ENCODE measurements around the gene ANKS6. TPM values are rescaled to one million over a fixed set of nuclear protein-coding genes. Genes with fewer than 3 reads are reported as not detected.
A peak's percentile ranks its signal among the peaks of the same experiment; 100 is the strongest.

The ANKS6 gene
- total RNA-seq, 3 donors from 2014 or later, result 5.6 to 23.3 (median 17.3) TPM

DNA sequence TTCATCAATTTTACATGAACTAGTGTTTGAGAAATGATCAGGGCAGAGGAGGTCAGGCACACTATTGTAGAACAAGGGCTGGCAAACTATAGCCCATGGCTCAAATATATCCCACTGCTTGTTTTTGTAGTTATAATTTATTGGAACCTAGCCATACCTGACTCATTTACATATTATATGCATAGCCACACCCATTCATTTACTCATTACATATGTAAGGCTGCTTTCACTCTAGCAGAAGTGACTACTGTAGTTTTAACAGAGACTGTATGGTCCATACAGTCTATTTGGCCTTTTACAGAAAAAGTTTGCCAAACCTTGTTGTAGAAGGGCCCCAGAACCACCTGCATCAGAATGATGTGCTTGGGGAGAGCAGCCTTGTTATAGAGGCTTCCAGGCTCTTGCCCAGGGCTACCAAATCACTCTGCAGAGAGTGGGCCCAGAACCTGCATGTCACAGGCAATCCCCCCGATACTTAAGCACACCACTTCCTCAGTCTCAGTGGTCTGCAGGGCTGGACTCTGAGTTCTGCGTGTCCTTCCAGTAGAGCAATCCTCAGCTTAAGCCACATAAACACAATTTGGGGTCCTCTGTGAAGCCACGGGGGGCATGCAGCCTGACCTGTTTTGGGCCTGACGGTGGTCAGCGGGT lies 6.7 kb downstream of the ANKS6 start:
- no peaks in the 10 kb centered on the region for H3K36me3 ChIP-seq
- no peak overlapping the region for H3K27ac ChIP-seq
- no peak for DNase-seq (ENCODE audit: low spot score in 2 of 2)
- TF ChIP-seq POLR2AphosphoS5 (IDR thresholded peaks at IDR 0.05), result no peak
- no peak for TF ChIP-seq CTCF (IDR thresholded peaks at IDR 0.05)
- TF ChIP-seq POLR2A (IDR thresholded peaks at IDR 0.05), result no peak
- H3K27me3 ChIP-seq, result no peaks in the 10 kb centered on the region
- H3K4me3 ChIP-seq, result no peak overlapping the region
- intact Hi-C loops (cut with DNase I; ENCODE audit: low total_unique reads), result no loop called here
- no peaks in the 10 kb centered on the region for H3K9me3 ChIP-seq
- no peaks in the 10 kb centered on the region for H3K4me1 ChIP-seq

DNA sequence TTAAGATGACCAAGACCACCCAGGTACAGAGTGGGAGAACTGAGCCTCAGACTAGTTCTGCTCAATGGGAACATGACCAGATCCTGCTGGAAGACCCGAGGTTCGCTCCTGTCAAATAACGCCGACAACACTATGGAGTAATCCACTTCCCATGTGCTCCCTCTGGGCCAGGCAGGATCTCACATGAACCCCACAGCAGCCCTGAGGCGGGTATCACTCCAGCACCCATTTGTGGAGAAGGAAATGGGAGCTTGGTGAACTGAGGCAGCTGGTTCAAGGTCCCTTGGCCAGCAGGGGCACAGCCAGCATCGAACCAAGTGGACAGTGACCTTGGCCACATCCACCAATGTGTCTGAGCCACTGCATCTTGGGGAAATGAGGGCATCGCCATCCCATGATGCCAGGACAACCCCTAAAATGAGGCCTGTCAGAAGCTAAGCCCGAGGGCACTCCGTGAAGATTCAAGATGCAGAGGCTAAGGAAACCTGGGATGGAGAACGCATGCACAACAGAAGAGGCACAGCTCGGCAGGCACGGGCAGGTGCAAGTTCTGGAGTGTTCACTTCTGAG lies 8.5 kb downstream of the ANKS6 start:
- H3K27ac ChIP-seq, result no peak overlapping the region
- no peaks in the 10 kb centered on the region for H3K4me1 ChIP-seq
- H3K36me3 ChIP-seq, result no peaks in the 10 kb centered on the region
- no peak for DNase-seq (ENCODE audit: low spot score in 2 of 2)
- TF ChIP-seq POLR2A (IDR thresholded peaks at IDR 0.05) (no peak), POLR2AphosphoS5 (IDR thresholded peaks at IDR 0.05) (no peak), CTCF (IDR thresholded peaks at IDR 0.05) (no peak)
- H3K9me3 ChIP-seq, result no peaks in the 10 kb centered on the region
- intact Hi-C loops (cut with DNase I; ENCODE audit: low total_unique reads), result no loop called here
- H3K4me3 ChIP-seq, result no peak overlapping the region
- H3K27me3 ChIP-seq, result no peaks in the 10 kb centered on the region

DNA sequence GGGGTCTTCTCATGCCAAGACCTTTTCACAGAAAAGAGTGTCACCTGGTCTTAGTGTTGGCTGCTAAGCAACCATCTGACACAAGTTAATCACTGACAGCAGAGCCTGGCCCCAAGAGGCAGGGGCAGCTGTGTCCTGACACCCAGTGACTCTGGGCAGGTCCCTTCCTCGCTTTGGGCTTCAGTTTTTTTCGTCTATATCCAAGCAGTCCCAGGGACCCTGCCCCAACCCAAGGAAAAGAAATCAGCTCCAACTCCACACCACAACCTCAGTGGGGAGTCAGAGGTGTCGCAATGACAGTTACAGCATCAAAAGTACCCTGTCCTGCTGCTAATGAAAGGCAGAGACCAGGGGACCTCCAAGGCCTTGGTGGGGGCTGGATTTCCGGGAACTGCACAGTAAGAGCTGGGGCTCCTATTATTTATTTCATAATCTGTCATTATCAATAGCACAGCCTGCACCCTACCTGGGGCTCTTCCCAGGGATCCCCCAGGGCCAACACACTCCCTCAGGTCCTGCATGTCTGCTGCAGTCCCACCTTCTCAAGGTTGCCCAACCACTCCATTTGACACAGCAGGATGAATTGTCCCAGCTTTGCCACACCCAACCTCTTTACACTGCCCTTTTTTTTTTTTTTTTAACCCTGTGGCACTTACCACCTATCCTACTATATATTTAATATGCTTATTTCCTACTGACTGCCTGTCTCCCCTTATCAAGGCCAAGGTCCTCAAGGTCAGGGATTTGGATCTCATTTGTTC lies 9.4 kb downstream of the ANKS6 start:
- intact Hi-C loops (cut with DNase I; ENCODE audit: low total_unique reads), result no loop called here
- no peaks in the 10 kb centered on the region for H3K4me1 ChIP-seq
- no peak for TF ChIP-seq POLR2A (IDR thresholded peaks at IDR 0.05)
- TF ChIP-seq CTCF (IDR thresholded peaks at IDR 0.05), result no peak
- TF ChIP-seq POLR2AphosphoS5 (IDR thresholded peaks at IDR 0.05), result no peak
- H3K4me3 ChIP-seq, result no peak overlapping the region
- H3K9me3 ChIP-seq, result no peaks in the 10 kb centered on the region
- no peaks in the 10 kb centered on the region for H3K27me3 ChIP-seq
- peak in 1 of 2 donors; percentile 3 for DNase-seq (ENCODE audit: low spot score in 2 of 2)
- no peak overlapping the region for H3K27ac ChIP-seq
- H3K36me3 ChIP-seq, result no peaks in the 10 kb centered on the region

DNA sequence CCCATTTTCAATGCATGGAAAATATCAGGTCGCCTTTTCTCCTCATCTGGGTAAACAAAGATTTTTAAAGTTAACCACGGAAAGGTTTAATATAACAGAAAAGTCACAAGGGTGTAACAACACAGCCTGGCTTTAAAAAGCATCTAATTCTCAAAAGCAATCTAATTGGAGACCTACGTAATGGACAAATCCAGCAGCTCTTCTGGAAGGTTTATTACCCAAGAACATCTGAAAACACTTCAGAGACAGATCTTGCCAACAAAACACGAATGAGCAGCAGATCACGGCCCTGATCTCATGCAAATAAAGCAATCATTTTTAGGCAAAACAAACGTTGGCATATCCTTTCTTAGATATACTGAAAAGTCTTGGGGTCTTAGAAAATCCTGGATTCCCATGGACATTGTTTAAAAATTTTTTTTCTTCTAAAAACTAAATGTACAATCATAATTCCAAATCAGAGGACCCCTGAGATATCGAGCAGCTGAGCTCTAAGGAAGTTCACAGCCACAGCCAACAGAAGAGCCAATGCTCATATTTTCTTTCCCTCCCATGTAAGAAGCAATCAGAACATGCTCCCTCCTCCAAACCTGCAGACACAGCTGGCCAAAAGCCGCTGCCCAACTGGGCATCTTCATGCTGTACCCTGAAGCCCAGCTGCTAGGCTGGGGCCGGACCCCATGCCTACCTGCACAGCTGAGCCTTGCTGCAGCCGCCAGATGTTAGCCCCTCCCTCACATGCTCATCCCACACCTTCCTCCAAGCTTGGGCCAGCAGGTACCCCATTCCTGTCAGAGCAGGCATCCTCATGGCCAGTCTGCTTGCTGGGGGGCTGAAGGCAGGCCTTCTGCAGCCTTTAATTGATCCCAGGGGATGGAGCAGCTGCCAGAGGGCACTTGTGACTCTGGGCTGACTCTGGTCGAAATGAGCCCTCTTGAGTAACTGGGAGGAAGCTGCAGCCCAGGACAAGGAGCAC lies 11.2 kb downstream of the ANKS6 start:
- DNase-seq (ENCODE audit: low spot score in 2 of 2), result no peak
- intact Hi-C loops (cut with DNase I; ENCODE audit: low total_unique reads), result no loop called here
- no peak overlapping the region for H3K4me3 ChIP-seq
- H3K36me3 ChIP-seq, result no peaks in the 10 kb centered on the region
- TF ChIP-seq POLR2AphosphoS5 (IDR thresholded peaks at IDR 0.05) (no peak), CTCF (IDR thresholded peaks at IDR 0.05) (no peak), POLR2A (IDR thresholded peaks at IDR 0.05) (no peak)
- H3K4me1 ChIP-seq, result no peaks in the 10 kb centered on the region
- no peaks in the 10 kb centered on the region for H3K27me3 ChIP-seq
- no peaks in the 10 kb centered on the region for H3K9me3 ChIP-seq
- peak overlapping the region in 1 of 2 donors; percentile 78 for H3K27ac ChIP-seq

Measured in breast epithelium (tissue), 4 donors.